GM18505 (cell line): ENCODE measurements around the gene C2orf72.
"Not testable (repeated sequence)": the region's sequence is repeated elsewhere in the genome, so short reads cannot be mapped to it uniquely, and the experiment has no call there.

Experiments used
- ATAC-seq: cut with Tn5 transposase; IDR thresholded peaks from one replicate; pipeline ENCODE4 v1.9.1; 2021; ENCODE audit not compliant: unreplicated experiment
- POLR2A ChIP-seq: IDR thresholded peaks from 4 replicates; pipeline ENCODE4 v1.6.1; 2011; ENCODE audit warnings: borderline replicate concordance; ENCODE audit not compliant: insufficient read depth, insufficient read length; ENCODE audit errors: extremely low read depth

C2orf72 gene

DNA sequence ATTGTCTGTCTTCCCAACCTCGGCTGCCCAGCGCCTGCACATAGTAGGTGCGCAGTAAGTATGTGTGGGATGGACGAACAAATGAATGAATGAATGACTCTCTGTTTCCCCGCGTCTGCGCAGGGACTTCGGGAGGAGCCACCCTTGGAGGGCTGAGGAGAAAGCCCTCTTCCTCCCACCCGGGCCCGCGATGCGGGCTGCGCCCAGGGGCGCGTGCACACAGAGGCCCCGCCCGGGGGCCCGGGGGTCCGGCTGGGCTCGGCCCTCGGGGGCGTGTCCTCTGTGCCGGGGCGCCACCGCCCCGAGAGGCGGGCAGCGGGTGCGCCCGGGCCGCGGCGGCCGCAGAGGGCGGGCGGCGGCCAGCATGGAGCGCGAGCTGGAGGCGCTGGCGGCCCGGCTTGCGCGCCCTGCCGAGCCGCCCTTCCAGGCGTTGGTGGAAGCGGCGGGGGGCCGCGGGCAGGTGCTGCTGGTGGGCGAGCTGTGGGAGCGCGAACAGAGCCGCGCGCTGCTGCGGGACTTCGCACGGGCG is at the start of gene C2orf72:
C2orf72 (plus strand) TSS at position 322 of the 529 bp plus-strand sequence; CDS start at position 365, 43 bp downstream.
- ATAC-seq = no peak

DNA sequence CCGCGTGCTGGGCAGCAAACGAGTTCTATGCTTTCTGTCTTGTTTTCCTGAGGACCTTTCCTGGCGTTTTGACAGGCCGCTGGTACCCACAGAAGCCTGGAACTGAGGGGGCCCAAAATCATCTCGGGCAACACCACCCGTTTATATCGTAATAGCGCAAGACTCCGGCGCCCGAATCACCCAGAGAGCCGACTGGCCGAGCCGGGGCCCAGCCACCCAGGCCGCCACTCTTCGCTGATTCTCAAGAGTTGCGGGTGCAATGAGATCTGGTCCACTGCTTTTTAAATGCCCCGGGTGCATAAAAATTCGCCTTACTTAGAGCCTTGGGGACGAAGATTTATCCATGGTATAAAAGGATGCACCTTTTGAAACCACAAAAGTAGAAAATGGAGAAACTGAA is 47.6 kb upstream of the C2orf72 start:
- TF ChIP-seq POLR2A = no peak
- ATAC-seq = no peak

More for the DNA sequence above, at the start of gene C2orf72:
- no peak for TF ChIP-seq POLR2A

DNA sequence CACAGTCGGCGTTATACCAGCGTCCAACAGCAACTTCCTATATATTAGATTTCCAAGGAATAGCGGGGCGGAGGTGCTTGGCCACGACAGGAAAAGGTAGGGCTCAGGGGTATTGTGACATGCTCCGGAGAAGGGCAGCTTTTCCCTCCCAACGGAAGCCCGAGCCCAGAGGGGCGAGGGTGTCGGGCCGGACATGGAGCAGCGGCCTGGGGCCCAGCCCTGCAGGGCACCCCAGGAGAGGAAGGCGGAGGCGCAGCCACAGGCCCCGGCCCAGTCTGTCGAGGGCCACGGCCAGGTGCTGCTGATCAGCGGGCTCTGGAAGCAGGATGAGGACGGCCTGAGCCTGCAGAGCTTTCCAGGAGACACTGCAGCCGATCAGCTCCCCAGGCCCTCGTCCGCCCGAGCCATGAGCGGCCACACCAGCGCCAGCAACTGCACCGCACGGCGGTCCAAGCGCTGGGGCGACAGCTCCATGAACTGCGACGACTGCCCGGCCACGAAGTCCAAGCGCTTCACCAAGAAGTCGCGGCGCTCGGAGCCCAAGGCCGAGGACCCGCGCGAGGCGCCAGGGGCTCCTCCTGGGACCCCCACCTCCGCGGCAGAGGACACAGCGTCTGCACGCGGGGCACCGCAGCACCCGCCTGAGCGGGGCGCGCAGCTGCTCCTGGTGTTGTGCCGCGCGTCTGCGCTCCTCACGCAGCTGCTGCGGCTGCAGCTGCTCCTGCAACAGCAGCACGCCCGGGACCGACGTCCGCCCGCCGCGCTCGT is 47.0 kb upstream of the C2orf72 start:
- TF ChIP-seq POLR2A = no peak
- ATAC-seq = no peak

DNA sequence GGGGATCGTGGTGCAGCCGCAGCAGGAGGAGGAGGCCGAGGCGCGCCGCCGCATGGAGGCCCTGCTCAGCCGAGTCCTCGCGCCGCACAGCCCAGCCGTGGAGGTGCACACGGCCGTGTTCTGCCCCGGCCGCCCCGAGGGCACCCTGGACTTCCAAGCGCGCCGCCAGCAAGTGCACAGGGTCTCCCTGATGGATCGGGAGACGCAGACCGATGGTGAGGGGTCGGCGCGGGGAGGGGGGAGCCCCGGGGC is 46.5 kb upstream of the C2orf72 start:
- no peak for ATAC-seq
- TF ChIP-seq POLR2A = no peak

DNA sequence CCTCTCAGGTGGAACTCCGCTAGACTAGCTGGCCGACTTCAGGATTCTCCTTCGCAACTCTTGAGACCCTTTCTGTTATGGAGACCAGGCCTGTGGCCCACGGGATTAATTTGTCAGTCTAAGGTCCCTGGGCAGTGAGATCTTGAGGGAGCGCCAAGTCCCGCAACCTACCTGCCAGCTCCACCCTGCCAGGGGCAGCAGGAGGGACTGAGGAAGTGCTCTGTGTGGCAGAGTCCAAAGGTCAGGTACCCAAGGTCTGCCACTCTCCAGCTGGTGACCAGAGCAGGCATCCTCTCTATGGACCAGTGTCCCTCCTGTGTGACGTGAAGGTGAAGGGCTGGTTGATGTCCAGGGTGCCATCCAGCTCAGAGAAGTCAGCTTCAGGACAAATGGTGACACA is 45.7 kb upstream of the C2orf72 start:
- ATAC-seq = no peak
- TF ChIP-seq POLR2A = no peak

DNA sequence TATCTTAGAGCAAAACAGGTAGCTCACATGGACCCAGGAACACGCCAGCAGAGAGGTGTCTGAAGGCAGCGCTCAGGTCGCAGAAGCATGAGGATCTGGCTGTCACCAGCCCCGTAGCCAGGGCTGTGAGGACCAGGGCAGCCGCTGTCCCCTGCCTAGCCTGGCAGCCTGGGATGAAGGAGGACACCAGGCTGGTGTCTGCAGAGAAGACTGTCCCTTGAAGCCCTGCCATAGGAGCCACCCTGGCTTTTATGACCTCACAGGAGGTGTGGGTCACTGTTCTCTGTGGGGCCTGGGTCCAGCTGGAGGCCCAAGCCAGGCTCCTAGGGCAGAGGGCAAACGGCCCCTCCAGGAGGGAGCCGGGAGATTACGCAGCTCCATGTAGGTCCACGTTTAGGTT is 41.5 kb upstream of the C2orf72 start, which contains the start of gene SPATA3:
SPATA3 (plus strand) TSS at position 301 of the 400 bp plus-strand sequence. CDS start 113 bp downstream, outside the sequence.
- no peak for ATAC-seq
- no peak for TF ChIP-seq POLR2A

DNA sequence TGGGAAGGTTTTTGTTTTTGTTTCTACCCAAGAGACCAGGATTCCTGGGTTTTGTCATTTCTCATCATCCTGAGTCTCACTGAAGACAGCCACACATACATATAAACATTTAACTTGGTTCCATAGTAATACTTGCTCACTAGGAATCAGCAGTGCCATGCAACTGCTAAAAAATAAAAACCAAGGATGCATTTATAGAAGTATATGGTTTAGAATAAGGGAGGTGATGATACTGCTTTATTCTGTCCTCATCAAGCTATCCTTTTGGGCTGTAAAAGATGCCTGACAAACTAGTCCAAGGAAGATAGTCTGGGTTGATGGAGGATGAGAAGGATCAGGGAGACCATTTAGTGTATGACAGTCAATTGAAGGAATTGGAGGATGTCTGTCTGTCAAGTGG is 40.7 kb upstream of the C2orf72 start:
- no peak for TF ChIP-seq POLR2A
- no peak for ATAC-seq

DNA sequence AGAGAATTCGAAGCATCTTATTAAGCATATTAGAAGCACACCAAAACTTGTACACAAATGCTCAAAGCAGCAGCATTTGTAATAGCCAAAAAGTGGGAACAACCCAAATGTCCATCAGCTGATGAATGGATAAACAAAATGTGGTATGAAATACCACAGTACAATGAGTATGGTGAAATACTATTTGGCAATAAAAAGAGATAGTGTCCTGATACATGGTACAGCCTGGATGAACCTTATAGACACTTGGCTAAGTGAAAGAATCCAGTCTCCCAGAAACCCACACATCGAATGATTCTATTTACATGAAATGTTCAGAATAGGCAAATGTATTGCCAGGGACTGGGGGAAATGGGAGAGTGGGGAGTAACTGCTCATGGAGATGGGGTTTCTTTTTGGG is 38.4 kb upstream of the C2orf72 start:
- TF ChIP-seq POLR2A = no peak
- no peak for ATAC-seq

DNA sequence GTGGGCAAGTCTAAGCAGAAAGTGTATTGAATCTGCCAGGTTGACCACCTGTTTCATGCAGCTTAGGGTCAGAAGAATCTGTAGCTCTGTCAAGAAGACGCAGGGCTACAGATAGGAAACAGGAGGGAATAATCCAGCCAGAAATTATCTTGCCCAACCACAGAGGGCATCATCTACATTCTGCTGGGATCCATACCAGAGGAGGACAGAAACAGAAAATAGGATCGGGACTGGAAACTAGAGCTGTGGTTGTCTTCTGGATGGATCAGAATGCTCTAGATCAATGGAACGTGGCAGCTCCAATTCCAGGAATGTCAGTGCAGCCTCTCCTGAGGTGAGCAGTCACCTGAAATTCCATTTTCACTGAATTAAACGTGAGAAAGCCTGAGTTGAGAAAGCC is 37.8 kb upstream of the C2orf72 start:
- TF ChIP-seq POLR2A = no peak
- no peak for ATAC-seq

DNA sequence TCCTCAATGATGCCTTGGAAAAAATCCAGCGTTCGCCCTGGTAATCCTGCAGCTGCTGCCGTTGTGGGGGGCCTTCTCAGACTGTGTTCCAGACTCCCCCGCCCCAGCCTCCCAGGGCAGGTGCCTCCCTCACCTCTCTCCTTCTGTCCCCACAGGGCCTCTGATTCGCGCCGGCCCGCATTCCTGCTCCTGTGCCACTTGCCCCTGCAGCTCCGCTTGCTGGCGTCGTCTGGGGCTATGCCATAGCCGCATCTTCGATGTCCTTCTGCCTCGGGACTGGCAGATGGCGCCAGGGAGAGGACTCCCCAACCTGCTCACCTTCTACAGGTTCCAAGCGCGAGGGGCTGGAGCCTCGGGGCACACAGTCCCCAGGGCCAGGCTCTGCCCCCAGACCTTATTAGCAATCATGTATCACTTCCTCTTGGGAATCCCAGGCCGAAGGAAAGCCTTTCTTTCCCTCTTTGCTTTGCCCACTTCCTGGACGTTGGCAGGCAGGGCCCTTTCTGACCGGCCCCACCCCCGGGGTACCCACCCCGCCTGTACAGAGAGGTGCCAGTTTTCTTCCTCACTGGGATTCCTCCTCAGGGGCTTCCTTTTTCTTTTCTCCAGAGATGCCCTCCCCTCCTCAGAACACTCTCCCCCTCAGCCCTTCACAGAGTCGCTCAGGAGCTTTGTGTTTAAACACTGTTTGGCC is 37.0 kb upstream of the C2orf72 start:
- no peak for ATAC-seq
- no peak for TF ChIP-seq POLR2A

DNA sequence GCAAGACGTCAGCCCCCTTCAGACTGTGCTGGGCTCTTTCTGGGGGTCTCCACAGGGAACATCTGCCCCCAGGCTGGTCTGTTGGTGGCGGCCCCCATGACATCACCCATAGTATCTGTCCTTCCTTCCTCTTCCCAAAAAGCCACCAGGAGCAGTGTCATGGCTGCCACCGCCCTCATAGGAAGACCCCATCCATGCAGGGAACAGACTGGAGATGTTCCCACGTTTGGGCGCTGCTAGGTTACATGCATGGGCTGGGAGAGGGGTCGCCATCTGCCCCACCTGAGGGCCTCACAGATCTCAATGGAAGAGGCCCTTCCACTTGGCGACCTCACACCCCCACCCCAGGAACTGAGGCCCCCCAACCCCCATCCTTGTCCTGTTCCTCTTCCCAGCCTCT is 36.3 kb upstream of the C2orf72 start:
- no peak for TF ChIP-seq POLR2A
- no peak for ATAC-seq

DNA sequence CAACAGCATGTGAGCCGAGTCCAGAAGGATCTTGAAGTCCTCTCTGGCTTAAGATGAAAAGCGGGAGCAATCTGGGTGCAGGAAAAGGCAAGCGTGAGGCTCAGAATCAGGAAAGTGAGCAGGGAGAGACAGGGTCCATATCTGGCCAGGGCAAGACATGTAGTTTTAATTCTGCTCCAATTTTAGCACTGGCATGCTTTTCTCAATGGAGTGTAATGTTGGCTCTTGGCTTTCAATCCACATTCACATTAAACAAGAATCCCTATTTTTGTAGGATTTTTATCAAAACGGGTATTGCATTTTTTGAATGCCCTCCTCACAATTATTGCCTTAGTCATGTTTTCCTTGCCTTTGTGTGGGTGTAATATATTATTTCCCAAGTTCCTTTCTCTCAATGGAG is 35.4 kb upstream of the C2orf72 start:
- TF ChIP-seq POLR2A = no peak

DNA sequence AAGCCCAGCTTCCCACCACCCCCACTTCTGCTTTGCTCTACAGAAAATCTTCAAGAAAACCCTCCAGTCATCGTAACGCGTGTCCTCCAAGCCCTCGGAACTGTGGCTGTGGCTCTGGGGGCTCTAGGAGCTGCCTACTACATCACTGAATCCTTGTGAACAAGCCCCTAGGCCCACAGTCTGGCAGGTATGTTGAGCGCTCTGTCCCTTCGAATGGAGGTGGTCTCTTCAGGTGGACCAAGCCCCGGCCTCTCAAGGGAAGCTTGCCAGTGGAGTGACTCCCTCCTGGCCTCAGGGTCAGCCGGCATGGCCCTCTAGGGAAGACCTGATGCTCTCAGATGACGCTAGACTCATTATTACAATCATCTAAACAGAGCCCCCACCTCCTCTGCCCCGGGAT is 34.7 kb upstream of the C2orf72 start:
- no peak for ATAC-seq
- TF ChIP-seq POLR2A = no peak

More for the DNA sequence above, 35.4 kb upstream of the C2orf72 start:
- ATAC-seq = no peak

DNA sequence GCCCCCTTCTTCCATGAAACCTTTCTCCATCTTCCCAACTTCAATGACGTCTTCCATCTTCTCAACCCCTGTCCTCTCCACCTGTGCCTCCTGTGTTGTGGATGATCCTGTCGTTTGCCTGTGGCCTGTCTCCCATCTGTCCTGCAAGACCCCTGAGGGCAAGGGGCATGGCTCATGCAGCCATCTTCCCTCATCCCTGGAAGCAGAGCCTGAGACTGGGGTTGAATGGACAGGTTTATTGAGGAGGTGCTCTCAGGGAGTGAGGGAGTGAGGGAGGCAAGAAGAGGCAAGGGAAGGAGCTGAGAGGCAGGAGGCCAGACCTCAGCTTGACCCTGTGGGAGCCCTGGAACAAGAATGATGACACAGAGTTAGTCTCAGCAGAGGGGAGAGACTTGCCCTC is 34.1 kb upstream of the C2orf72 start:
- TF ChIP-seq POLR2A = no peak
- no peak for ATAC-seq

DNA sequence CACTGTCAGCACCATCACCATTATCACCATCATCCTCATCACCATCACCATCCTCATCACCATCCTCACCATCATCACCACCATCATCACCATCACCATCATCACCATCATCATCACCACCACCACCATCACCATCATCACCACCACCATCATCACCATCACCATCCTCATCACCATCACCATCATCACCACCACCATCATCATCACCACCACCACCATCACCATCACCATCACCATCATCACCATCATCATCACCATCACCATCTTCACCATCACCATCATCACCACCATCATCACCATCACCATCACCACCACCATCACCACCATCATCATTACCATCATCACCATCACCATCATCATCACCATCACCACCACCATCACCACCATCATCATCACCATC is 32.4 kb upstream of the C2orf72 start:
- ATAC-seq = not testable (repeated sequence)
